Sciatic nerve (tissue), 2 donors: ENCODE measurements around the gene ZNF586. TPM values are rescaled to one million over a fixed set of nuclear protein-coding genes. Genes with fewer than 3 reads are reported as not detected.
"Not testable (repeated sequence)": the region's sequence is repeated elsewhere in the genome, so short reads cannot be mapped to it uniquely, and the experiment has no call there.

Experiments used
- ATAC-seq: fragments of 200-7000 bp; cut with Tn5 transposase; one replicate; pipeline ENCODE4 v1.9.1; 2020; ENCODE audit warnings: mild to moderate bottlenecking, moderate library complexity
- DNase-seq: peaks from one replicate; pipeline ENCODE4 v3.0.0-alpha.2; 2020; ENCODE audit warnings: low spot score
- intact Hi-C: fragments of 100-400 bp; cut with DNase I; formaldehyde crosslinking; loops from one replicate; pipeline ENCODE4 v1.14.2; 2022
- total RNA-seq: library from RNA; stranded (reverse); fragmentation: NEBNext Ultra II Directional; extraction: Animal tissue kit (Norgen Biotek cat#: 25700); gene quantifications from one replicate; pipeline ENCODE4 v1.2.1, GENCODE V29; 2021
- donor health status: DM: no; HTN: no; CAD: no.
- donor health status: DM: no; HTN: no; CAD: no.

The ZNF586 gene
- total RNA-seq, 1 donor from 2014 or later, result 20.0 TPM

DNA sequence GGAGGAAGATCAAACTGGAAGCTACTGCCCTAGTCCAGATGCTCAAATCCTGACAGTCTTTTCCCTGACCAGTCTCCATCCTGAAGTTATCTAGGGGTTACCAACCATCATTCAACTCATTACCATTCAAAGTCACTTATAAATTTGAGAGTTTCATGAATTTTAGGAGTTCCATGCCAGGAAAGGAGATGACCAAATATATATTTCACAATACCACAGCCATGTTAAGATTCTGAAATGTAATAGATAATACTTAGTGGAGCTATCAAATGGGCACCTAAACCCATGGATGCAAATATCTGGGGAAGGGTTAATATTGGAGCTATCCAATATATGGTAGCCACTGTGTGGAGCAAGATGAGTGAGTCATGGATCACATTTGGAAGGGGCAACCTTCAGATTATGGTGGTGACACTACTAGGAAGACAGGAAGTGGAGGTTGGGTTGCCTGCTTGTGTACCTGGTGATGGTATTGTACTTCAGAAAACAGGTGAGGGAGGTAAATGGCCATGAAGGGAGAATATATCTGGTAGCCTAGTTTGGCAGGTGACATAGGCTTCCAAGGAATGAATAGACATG lies 18.7 kb downstream of the ZNF586 start:
- no peak for ATAC-seq
- no peak for DNase-seq
- intact Hi-C loops, result no loop called here

DNA sequence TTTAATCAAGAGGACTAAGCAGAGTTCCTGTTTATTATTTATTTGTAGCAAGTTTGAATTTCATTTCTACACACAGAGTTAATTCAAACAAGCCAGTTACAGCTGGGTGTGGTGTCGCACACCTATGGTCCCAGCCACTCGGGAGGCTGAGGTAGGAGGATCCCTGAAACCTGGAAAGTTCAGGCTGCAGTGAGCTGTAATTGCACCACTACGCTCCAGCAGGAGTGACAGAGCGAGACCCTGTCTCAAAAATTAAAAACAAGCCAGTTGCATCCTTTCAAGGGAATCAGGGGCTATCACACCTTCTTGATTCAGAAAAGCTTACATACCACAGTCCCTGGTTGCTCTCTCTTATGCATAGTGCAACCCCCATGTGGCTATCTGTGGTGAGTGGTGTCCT lies 19.8 kb downstream of the ZNF586 start:
- DNase-seq (no peak), ATAC-seq (no peak)
- intact Hi-C loops, result no loop called here

GRCh38 chr19:57796580-57796979 lies 27.1 kb downstream of the ZNF586 start:
- intact Hi-C loops, DNase-seq, ATAC-seq: not testable (repeated sequence)

- intact Hi-C loops, result no loop called here
- DNase-seq, result no peak
- no peak for ATAC-seq
These were observed 31.2 kb downstream of the ZNF586 start for GRCh38 chr19:57800696-57801095.

- DNase-seq, result no peak
- no peak for ATAC-seq
- intact Hi-C loops, result no loop called here
These were observed 32.8 kb downstream of the ZNF586 start for GRCh38 chr19:57802269-57802668.

- DNase-seq, result no peak
- ATAC-seq, result no peak
- intact Hi-C loops, result no loop called here
These were observed 33.8 kb downstream of the ZNF586 start for GRCh38 chr19:57803265-57803593.

- ATAC-seq (peak; percentile 70), DNase-seq (no peak)
These were observed 34.3 kb downstream of the ZNF586 start for GRCh38 chr19:57803594-57804325.

GRCh38 chr19:57807541-57807940 lies 38.1 kb downstream of the ZNF586 start:
- no peak for DNase-seq
- no peak for ATAC-seq
- intact Hi-C loops, result no loop called here

More at GRCh38 chr19:57803594-57804325, 34.3 kb downstream of the ZNF586 start:
- intact Hi-C loops, result no loop called here

GRCh38 chr19:57810410-57811295 lies 41.2 kb downstream of the ZNF586 start:
- ATAC-seq, intact Hi-C loops, DNase-seq: not testable (repeated sequence)

- DNase-seq, result no peak
- ATAC-seq, result no peak
- intact Hi-C loops, result no loop called here
These were observed 42.8 kb downstream of the ZNF586 start for GRCh38 chr19:57812226-57812625.

- ATAC-seq, intact Hi-C loops, DNase-seq: not testable (repeated sequence)
These were observed 43.7 kb downstream of the ZNF586 start for GRCh38 chr19:57812975-57813820.

DNA sequence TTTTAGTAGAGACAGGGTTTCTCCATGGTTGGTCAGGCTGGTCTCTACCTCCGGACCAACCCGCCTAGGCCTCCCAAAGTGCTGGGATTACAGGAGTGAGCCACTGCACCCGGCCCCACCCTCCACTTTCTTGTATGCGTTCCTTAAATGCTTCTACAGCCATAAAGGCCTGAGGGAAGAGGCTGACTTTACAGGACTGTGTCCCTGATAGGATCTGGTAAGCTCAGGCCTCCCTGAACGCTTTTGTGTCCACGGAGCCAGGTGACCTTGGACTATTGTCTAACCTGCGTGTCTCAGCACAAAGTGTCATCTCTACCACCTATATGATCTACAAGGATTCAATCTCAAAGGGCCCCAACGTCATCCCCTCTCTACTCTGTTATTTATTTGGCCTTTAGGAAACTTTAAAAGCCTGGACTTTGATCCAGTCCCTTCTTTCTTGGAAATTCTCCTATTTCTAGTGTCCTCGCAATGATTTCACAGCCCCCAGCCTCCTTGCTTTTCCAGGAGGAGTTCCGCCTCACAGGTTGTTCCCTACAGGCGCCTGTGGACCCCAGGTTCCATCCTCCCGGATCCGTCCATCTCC lies 44.5 kb downstream of the ZNF586 start:
- intact Hi-C loops, result no loop called here
- peak; percentile 1 for ATAC-seq
- DNase-seq, result no peak

- intact Hi-C loops, result no loop called here
- ATAC-seq (peak; percentile 97), DNase-seq (peak; percentile 84)
These were observed 45.2 kb downstream of the ZNF586 start, which contains the start of gene ZNF552 for GRCh38 chr19:57814505-57815246. ZNF552 (minus strand) TSS chr19:57814913; CDS start chr19:57814743, 170 bp downstream.

- DNase-seq (no peak), ATAC-seq (no peak)
- intact Hi-C loops, result no loop called here
These were observed 46.0 kb downstream of the ZNF586 start for GRCh38 chr19:57815247-57816075.

- intact Hi-C loops, result no loop called here
- ATAC-seq (no peak), DNase-seq (no peak)
These were observed 47.2 kb downstream of the ZNF586 start for GRCh38 chr19:57816652-57817051.

DNA sequence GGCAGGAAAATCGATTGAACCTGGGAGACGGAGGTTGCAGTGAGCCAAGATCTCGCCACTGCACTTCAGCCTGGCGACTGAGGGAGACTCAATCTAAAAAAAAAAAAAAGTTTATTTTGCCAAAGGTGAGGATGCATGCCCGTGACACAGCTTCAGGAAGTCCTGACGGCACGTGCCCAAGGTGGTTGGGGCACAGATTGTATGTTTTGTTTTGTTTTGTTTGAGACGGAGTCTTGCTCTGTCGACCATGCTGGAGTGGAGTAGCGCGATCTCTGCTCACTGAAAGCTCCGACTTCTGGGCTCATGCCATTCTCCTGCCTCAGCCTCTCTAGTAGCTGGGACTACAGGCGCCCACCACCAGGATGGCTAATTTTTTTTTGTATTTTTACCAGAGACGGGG lies 48.5 kb downstream of the ZNF586 start:
- no peak for ATAC-seq
- intact Hi-C loops, result no loop called here

DNA sequence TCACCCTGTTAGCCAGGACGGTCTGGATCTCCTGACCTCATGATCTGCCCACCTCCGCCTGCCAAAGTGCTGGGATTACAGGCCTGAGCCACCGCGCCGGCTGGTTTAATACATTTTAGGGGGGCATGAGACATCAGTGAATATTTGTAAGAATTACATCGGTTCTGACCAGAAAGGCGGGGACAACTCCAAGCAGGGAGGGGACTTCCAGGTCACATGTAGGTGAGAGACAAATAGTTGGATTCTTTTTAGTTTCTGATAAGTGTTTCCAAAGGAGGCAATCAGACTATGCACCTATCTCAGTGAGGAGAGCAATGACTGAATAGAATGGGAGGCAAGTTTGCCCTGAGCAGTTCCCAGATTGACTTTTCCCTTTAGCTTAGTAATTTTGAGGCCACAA lies 48.9 kb downstream of the ZNF586 start:
- no peak for DNase-seq
- no peak for ATAC-seq
- intact Hi-C loops, result no loop called here

More for the DNA sequence above, 48.5 kb downstream of the ZNF586 start:
- DNase-seq, result no peak
